ENCODE measurements around the gene FAT1.
"Not testable (repeated sequence)": the region's sequence is repeated elsewhere in the genome, so short reads cannot be mapped to it uniquely, and the experiment has no call there.

Gene FAT1, protein sequence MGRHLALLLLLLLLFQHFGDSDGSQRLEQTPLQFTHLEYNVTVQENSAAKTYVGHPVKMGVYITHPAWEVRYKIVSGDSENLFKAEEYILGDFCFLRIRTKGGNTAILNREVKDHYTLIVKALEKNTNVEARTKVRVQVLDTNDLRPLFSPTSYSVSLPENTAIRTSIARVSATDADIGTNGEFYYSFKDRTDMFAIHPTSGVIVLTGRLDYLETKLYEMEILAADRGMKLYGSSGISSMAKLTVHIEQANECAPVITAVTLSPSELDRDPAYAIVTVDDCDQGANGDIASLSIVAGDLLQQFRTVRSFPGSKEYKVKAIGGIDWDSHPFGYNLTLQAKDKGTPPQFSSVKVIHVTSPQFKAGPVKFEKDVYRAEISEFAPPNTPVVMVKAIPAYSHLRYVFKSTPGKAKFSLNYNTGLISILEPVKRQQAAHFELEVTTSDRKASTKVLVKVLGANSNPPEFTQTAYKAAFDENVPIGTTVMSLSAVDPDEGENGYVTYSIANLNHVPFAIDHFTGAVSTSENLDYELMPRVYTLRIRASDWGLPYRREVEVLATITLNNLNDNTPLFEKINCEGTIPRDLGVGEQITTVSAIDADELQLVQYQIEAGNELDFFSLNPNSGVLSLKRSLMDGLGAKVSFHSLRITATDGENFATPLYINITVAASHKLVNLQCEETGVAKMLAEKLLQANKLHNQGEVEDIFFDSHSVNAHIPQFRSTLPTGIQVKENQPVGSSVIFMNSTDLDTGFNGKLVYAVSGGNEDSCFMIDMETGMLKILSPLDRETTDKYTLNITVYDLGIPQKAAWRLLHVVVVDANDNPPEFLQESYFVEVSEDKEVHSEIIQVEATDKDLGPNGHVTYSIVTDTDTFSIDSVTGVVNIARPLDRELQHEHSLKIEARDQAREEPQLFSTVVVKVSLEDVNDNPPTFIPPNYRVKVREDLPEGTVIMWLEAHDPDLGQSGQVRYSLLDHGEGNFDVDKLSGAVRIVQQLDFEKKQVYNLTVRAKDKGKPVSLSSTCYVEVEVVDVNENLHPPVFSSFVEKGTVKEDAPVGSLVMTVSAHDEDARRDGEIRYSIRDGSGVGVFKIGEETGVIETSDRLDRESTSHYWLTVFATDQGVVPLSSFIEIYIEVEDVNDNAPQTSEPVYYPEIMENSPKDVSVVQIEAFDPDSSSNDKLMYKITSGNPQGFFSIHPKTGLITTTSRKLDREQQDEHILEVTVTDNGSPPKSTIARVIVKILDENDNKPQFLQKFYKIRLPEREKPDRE (N-terminal part only)

GRCh38 chr4:186723292-186724057 lies at the start of gene FAT1:
FAT1 (minus strand) TSS chr4:186723856; CDS start chr4:186709827, 14,029 bp downstream.
- no peak for DNase-seq (ENCODE audit: low read depth, low spot score)

- DNase-seq (ENCODE audit: low read depth, low spot score): peak; percentile 15
Measured at GRCh38 chr4:186772936-186773487, 49.4 kb upstream of the FAT1 start.

DNA sequence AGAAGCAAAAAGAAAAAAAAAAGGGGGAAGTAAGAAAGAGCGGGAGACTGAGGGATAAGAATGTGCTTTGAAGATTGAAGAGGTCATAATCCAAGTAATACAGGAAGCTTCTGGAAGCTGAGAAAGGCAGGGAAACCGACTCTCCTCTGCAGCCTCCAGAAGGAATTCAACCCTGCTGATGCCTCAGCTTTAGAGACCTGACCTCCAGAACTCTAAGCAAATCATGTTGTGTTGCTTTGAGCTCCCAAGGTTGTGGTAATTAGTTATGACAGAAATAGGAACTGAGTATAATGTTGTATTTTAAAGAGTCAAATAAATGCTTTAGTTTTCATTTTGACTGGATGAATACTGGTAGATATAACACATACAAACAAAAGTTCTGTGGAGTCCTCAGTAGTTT lies 48.0 kb upstream of the FAT1 start:
- DNase-seq (ENCODE audit: low read depth, low spot score): no peak

- DNase-seq (ENCODE audit: low read depth, low spot score): no peak
Measured at GRCh38 chr4:186770481-186771175, 47.0 kb upstream of the FAT1 start.

- DNase-seq (ENCODE audit: low read depth, low spot score): no peak
Measured at GRCh38 chr4:186767794-186768193, 44.1 kb upstream of the FAT1 start.

DNA sequence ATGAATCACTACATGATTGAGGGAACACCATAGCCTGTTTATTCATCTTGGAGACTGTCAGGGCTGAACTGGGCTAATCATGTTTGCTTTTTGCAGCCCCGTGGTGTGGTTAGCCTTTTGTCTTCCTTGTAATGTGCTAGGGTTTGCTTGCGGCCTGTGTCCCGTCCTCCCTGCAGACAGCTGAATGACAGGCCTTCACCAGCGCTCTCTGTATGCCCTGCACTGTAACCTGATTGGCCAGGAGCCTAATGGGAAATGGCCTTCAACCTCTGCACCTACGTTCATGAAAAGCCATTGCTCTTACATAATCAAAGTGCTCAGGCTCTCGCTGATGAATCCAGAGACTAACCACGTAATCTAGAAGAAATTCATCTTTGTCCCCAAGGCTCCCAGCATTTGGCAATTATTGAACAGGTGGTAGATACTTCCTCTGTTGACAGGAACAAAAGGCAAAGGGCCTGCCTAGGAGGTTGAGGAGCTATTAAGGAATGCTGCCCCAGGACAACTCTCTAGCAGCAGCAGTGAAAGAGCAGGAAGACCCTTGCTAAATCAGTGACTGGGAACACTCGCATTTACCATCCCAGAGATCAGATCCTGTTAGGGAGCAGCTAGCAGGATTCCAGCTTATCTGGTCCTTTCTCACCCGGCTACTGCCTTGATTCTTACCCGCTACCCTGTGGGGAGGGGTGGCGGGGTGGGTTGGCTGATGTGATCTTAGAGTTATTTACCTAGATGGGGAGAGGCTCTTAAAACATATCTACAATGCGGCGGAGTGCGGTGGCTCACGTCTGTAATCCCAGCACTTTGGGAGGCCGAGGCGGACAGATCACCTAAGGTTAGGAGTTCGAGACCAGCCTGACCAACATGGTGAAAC lies 42.3 kb upstream of the FAT1 start:
- no peak for DNase-seq (ENCODE audit: low read depth, low spot score)

GRCh38 chr4:186765138-186765537 lies 41.5 kb upstream of the FAT1 start:
- DNase-seq (ENCODE audit: low read depth, low spot score): no peak

DNA sequence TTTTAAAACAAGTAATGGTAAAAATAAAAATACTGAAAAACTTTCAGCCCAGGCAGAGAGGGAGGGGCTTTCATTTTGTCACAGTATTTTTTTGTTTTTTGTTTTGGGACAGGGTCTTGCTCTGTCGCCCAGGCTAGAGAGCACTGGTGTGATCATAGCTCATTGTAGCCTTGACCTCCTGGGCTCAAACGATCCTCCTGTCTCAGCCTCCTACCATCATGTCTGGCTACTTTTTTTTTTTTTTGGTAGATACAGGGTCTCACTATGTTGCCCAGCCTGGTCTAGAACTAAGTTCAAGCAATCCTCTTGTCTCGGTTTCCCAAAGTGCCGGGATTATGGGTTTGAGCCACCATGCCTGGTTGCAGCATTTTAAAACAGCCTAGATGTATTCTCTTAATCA lies 40.8 kb upstream of the FAT1 start:
- no peak for DNase-seq (ENCODE audit: low read depth, low spot score)

GRCh38 chr4:186762865-186763264 lies 39.2 kb upstream of the FAT1 start:
- DNase-seq (ENCODE audit: low read depth, low spot score): no peak

DNA sequence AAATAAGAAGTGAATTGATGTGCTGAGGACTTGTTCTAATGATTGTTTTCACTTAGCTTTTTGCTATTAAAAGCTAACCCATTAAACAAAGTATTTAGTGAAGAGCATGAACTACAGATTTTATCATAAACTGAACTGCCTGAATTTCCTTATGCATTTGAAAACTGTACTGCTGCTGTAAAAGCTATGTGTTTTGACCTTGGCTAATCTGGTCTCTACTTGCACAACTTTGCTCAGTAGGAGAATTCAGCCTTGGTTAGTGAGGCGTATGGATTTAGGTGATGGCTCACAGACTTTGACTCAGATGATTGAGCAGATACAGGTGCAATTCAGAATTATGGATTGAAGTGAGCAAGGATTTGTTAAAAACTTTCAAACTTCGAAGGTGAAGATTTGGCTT lies 38.7 kb upstream of the FAT1 start:
- DNase-seq (ENCODE audit: low read depth, low spot score): no peak

DNA sequence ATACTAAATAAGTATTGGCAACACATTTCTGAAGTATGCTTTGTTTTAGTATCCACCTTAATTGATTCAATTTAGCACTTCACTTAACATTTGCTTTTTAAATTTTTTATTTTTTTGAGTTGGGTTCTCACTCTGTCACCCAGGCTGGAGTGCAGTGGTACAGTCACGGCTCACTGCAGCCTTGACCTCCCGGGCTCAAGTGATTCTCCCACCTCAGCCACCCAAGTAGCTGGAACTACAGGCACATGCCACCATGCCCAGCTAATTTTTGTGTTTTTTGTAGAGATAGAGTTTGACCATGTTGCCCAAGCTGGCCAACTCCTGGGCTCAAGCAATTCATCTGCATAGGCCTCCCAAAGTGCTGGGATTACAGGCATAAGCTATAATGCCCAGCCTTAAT lies 38.3 kb upstream of the FAT1 start:
- not testable (repeated sequence) for DNase-seq (ENCODE audit: low read depth, low spot score)

- no peak for DNase-seq (ENCODE audit: low read depth, low spot score)
Measured at GRCh38 chr4:186761393-186761792, 37.7 kb upstream of the FAT1 start.

DNA sequence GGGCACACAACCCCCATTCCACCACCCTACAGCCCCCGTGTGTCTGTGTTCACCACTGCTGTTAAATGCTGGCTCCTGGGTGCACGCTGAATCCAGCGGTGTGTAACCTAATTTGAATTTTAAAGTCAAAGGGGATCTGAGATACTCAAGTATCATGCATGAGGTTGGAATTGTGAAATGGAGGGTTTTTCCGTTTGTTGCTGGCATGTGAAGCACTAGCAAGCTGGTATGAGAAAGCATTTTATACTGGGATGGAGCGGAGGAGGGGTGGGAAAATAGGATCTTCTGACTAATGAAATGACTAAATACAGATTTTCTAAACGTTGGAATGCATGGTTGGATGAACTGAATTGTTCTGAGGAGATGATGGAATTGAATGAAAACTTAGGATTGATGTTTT lies 36.9 kb upstream of the FAT1 start:
- DNase-seq (ENCODE audit: low read depth, low spot score): no peak

GRCh38 chr4:186759990-186760389 lies 36.3 kb upstream of the FAT1 start:
- DNase-seq (ENCODE audit: low read depth, low spot score): no peak

DNA sequence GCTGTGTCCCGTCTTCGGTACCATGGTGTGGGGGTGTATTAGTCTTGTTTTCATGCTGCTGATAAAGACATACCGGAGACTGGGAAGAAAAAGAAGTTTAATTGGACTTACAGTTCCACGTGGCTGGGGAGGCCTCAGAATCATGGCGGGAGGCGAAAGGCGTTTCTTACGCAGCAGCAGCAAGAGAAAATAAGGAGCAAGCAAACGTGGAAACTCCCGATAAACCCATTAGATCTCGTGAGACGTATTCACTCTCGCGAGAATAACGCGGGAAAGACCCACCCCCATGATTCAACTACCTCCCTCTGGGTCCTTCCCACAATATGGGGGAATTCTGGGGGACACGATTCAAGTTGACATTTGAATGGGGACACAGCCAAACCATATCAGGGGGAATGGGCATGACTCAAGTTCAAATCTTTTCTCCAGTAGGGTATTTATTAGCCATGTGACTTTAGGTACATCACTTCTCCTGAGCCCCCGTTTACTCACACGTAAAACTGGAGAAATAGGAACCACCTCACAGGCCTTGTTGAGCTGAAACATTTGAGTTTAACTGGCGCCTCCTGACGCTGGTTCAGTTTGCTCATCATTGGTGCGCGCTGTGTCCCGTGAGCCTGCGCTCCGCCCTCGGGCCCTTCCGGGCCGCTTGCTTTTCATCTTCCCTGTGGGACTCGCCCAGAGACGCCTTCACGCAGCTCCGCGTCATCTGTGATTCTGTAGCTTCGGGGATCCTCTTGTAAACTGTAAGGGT lies 35.5 kb upstream of the FAT1 start:
- no peak for DNase-seq (ENCODE audit: low read depth, low spot score)

GRCh38 chr4:186757696-186758355 lies 34.2 kb upstream of the FAT1 start:
- DNase-seq (ENCODE audit: low read depth, low spot score): no peak

DNA sequence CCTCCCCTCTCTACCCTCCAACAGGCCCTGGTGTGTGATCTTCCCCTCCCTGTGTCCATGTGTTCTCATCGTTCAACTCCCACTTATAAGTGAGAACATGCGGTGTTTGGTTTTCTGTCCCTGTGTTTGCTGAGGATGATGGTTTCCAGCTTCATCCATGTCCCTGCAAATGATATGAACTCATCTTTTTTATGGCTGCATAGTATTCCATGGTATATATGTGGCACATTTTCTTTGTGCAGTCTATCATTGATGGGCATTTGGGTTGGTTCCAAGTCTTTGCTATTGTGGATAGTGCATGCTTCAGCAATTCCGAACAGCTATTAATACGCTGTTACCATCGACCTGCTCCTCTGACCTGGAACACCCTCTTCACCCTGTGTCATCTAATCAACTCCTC lies 32.9 kb upstream of the FAT1 start:
- not testable (repeated sequence) for DNase-seq (ENCODE audit: low read depth, low spot score)

Measured in brain pericyte (primary cell).